ENCODE results near the gene C17orf67.

Gene C17orf67

GRCh38 chr17:56777859-56778258 is 55.9 kb downstream of the C17orf67 start:
- TF ChIP-seq REST (IDR thresholded peaks at IDR 0.05; ENCODE audit: insufficient read depth in 1 of 2, low read depth in 2 of 2, low read length in 2 of 2) (no peak), FOXP2 (optimal IDR thresholded peaks at IDR 0.05; ENCODE audit: borderline replicate concordance, extremely low read depth, extremely low read length, insufficient read depth) (no peak), SIN3A (IDR thresholded peaks at IDR 0.05; ENCODE audit: borderline replicate concordance, insufficient read depth, low read length) (no peak), TAF1 (IDR thresholded peaks at IDR 0.05; ENCODE audit: borderline replicate concordance, insufficient read depth, low read length) (no peak), POLR2AphosphoS5 (IDR thresholded peaks at IDR 0.05; ENCODE audit: low read depth, low read length) (no peak)

- no peak for TF ChIP-seq POLR2AphosphoS5 (IDR thresholded peaks at IDR 0.05; ENCODE audit: low read depth, low read length)
Observed at GRCh38 chr17:56774650-56775049, 59.1 kb downstream of the C17orf67 start.

GRCh38 chr17:56773124-56773523 is 60.6 kb downstream of the C17orf67 start:
- no peak for TF ChIP-seq SIN3A (IDR thresholded peaks at IDR 0.05; ENCODE audit: borderline replicate concordance, insufficient read depth, low read length)
- TF ChIP-seq TAF1 (IDR thresholded peaks at IDR 0.05; ENCODE audit: borderline replicate concordance, insufficient read depth, low read length), result no peak
- no peak for TF ChIP-seq FOXP2 (optimal IDR thresholded peaks at IDR 0.05; ENCODE audit: borderline replicate concordance, extremely low read depth, extremely low read length, insufficient read depth)
- TF ChIP-seq POLR2AphosphoS5 (IDR thresholded peaks at IDR 0.05; ENCODE audit: low read depth, low read length), result no peak
- no peak for TF ChIP-seq REST (IDR thresholded peaks at IDR 0.05; ENCODE audit: insufficient read depth in 1 of 2, low read depth in 2 of 2, low read length in 2 of 2)

- TF ChIP-seq FOXP2 (optimal IDR thresholded peaks at IDR 0.05; ENCODE audit: borderline replicate concordance, extremely low read depth, extremely low read length, insufficient read depth), result no peak
- TF ChIP-seq POLR2AphosphoS5 (IDR thresholded peaks at IDR 0.05; ENCODE audit: low read depth, low read length), result no peak
- TF ChIP-seq TAF1 (IDR thresholded peaks at IDR 0.05; ENCODE audit: borderline replicate concordance, insufficient read depth, low read length), result no peak
- no peak for TF ChIP-seq SIN3A (IDR thresholded peaks at IDR 0.05; ENCODE audit: borderline replicate concordance, insufficient read depth, low read length)
- no peak for TF ChIP-seq REST (IDR thresholded peaks at IDR 0.05; ENCODE audit: insufficient read depth in 1 of 2, low read depth in 2 of 2, low read length in 2 of 2)
Observed at GRCh38 chr17:56772442-56772841, 61.3 kb downstream of the C17orf67 start.

DNA sequence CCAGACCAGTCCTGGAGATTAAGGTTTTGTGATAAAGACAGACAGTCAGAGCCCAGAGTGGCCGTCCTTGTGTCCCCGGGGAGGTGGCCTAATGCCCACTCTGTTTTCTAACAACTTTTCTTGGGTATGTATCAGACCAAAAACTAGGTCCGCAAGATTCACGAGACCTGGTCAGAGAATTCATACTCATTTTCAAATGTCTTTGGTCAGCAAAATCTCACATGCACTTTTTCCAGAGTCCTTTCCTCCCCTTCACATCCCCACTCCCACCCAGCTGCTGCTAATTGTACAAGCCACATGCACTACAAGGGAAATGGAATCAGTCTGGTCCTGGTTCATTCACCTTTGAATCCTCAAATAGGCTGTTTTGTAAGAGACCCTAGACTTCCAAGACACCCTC is 61.7 kb downstream of the C17orf67 start:
- TF ChIP-seq REST (IDR thresholded peaks at IDR 0.05; ENCODE audit: insufficient read depth in 1 of 2, low read depth in 2 of 2, low read length in 2 of 2) (no peak), SIN3A (IDR thresholded peaks at IDR 0.05; ENCODE audit: borderline replicate concordance, insufficient read depth, low read length) (no peak), POLR2AphosphoS5 (IDR thresholded peaks at IDR 0.05; ENCODE audit: low read depth, low read length) (no peak), TAF1 (IDR thresholded peaks at IDR 0.05; ENCODE audit: borderline replicate concordance, insufficient read depth, low read length) (no peak), FOXP2 (optimal IDR thresholded peaks at IDR 0.05; ENCODE audit: borderline replicate concordance, extremely low read depth, extremely low read length, insufficient read depth) (no peak)
